Spleen (tissue), 11 donors: Measurements from ENCODE around the gene NOTCH1. TPM values are rescaled to one million over a fixed set of nuclear protein-coding genes. Genes with fewer than 3 reads are reported as not detected.

ENCODE experiments used
- DNase-seq: peaks from one replicate; pipeline ENCODE4 v3.0.0-alpha.2; 2020
- H3K27ac ChIP-seq, 8 donors: fragments of 200-600 bp; sonication (generic) in 7 of 8; 1 replicate in 4 of 8; 2 replicates in 4 of 8; pipeline versions ENCODE4 v1.5.0 to v1.8.0; 2016 to 2021; ENCODE audit warnings: inconsistent platforms in 4 of 8, mild to moderate bottlenecking in 4 of 8, moderate library complexity in 1 of 8
- H3K27me3 ChIP-seq, 7 donors: fragments of 200-600 bp; sonication (generic) in 6 of 7; replicated peaks in 1 of 7; 1 replicate in 4 of 7; 2 replicates in 3 of 7; pipeline versions ENCODE4 v1.5.0 to v1.8.0; 2016 to 2021; ENCODE audit warnings: inconsistent platforms in 3 of 7, mild to moderate bottlenecking in 1 of 7
- H3K36me3 ChIP-seq, 6 donors: fragments of 200-600 bp; sonication (generic) in 5 of 6; 1 replicate in 4 of 6; 2 replicates in 2 of 6; pipeline versions ENCODE4 v1.5.0 to v1.8.0; 2016 to 2021; ENCODE audit warnings: inconsistent platforms in 2 of 6
- H3K4me1 ChIP-seq, 6 donors: fragments of 200-600 bp; sonication (generic) in 5 of 6; 1 replicate in 3 of 6; 2 replicates in 3 of 6; pipeline versions ENCODE4 v1.5.0 to v1.8.0; 2016 to 2021; ENCODE audit warnings: inconsistent platforms in 3 of 6
- H3K4me3 ChIP-seq, 8 donors: fragments of 200-600 bp; sonication (generic) in 7 of 8; 1 replicate in 4 of 8; 2 replicates in 4 of 8; pipeline versions ENCODE4 v1.5.0 to v1.8.0; 2016 to 2021; ENCODE audit warnings: inconsistent platforms in 4 of 8, mild to moderate bottlenecking in 4 of 8, moderate library complexity in 2 of 8
- H3K9me3 ChIP-seq, 8 donors: fragments of 200-600 bp; sonication (generic) in 7 of 8; 1 replicate in 4 of 8; 2 replicates in 4 of 8; pipeline versions ENCODE4 v1.5.0 to v1.8.0; 2016 to 2021; ENCODE audit warnings: inconsistent platforms in 4 of 8
- POLR2A ChIP-seq, 3 donors: fragments of 450-650 bp; IDR thresholded peaks; one replicate each; pipeline ENCODE4 v1.5.1; 2017; ENCODE audit warnings: antibody characterized with exemption in 3 of 3, mild to moderate bottlenecking in 1 of 3
- POLR2AphosphoS5 ChIP-seq, 3 donors: sonication (generic); formaldehyde crosslinking; IDR thresholded peaks; one replicate each; pipeline ENCODE4 v1.5.1; 2017; ENCODE audit warnings: antibody characterized with exemption in 3 of 3
- WGBS, 5 donors: extraction: QIAGEN DNeasy Blood & Tissue Kit in 3 of 5; methylation state at CpG; one replicate each; pipeline versions ENCODE4 v1.1.5 to v1.1.7; 2013 to 2018; 5-methylcytosine and 5-hydroxymethylcytosine counted together
- intact Hi-C: fragments of 100-400 bp; cut with DNase I; formaldehyde crosslinking; loops from one replicate; pipeline ENCODE4 v1.15.0; 2023; ENCODE audit warnings: low total_unique reads
- polyA plus RNA-seq, 3 donors: library from polyadenylated mRNA; stranded (reverse); fragments of 200-250 nt; gene quantifications; one replicate each; pipeline ENCODE4 v1.2.1, GENCODE V29; 2013
- total RNA-seq, 7 donors: library from RNA; depleted of rRNA in 3 of 7; stranded (reverse); fragments of >200 nt in 3 of 7; fragmentation: NEBNext Ultra II Directional in 4 of 7; extraction: Animal tissue kit (Norgen Biotek cat#: 25700) in 4 of 7; gene quantifications; one replicate each; pipeline versions ENCODE4 v1.1.0 to v1.2.1, GENCODE V29; 2016 to 2021
- TF ChIP-seq, protein P1 (sequence below), 11 experiments: fragments of 200-600 bp in 7 of 11; fragments of 450-650 bp in 4 of 11; sonication (generic) in 4 of 11; IDR thresholded peaks in 8 of 11; conservative IDR thresholded peaks in 3 of 11; 1 replicate in 7 of 11; 2 replicates in 4 of 11; pipeline versions ENCODE4 v1.4.0 to v1.8.0; 2016 to 2021; ENCODE audit warnings: antibody characterized with exemption in 11 of 11, inconsistent platforms in 4 of 11, mild to moderate bottlenecking in 1 of 11
- donor health status: healthy with polysubstance abuse.
- donor health status: DM: no; HTN: no; CAD: no; lungs with moderate emphysema.
- donor health status: DM: no; HTN: no; CAD: no.
- donor health status: Bipolar disorder and iron deficiency.
- donor health status: healthy.
- donor health status: DM: no; HTN: no; CAD: no.
- donor health status: DM: yes; HTN: yes; CAD: no.

Gene NOTCH1
- total and polyA plus RNA-seq, 10 donors = 4.9 to 140 (median 93.9) TPM

DNA sequence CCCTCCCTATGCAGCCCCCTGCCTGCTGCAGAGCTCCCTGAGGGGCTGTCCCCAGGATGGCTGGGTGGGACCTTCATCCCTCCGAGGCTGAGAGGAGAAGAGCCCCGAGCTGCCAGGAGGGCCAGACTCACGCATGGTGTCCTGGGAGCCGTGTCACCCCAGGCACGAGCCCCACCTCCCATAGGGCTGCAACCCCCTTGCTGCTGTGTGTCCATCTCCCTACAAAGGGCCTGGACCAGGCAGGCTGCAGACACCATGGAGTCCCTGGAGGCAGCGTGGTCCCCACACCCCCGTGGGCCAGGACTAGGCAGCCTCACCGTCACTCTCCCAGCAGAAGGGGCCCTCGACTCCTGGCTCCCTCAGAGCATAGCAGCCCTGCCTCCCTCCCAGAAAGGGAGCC, 51.8 kb downstream of the NOTCH1 start:
- Histone ChIP-seq H3K4me1 (peaks cover 0 to 32% (median 7%) of the 10 kb centered on the region in 6 donors), H3K36me3 (peaks cover 0 to 54% (median 46%) of the 10 kb centered on the region in 6 donors), H3K4me3 (no peak overlapping the region), H3K27me3 (no peaks in the 10 kb centered on the region), H3K27ac (peak overlapping the region in 4 of 8 donors; percentile 25 to 40 (median 28)), H3K9me3 (no peaks in the 10 kb centered on the region)
- TF ChIP-seq POLR2A (IDR thresholded peaks at IDR 0.05) (no peak), POLR2AphosphoS5 (IDR thresholded peaks at IDR 0.05) (peak in 1 of 3 donors; percentile 58)
- TF ChIP-seq, protein P1, sequence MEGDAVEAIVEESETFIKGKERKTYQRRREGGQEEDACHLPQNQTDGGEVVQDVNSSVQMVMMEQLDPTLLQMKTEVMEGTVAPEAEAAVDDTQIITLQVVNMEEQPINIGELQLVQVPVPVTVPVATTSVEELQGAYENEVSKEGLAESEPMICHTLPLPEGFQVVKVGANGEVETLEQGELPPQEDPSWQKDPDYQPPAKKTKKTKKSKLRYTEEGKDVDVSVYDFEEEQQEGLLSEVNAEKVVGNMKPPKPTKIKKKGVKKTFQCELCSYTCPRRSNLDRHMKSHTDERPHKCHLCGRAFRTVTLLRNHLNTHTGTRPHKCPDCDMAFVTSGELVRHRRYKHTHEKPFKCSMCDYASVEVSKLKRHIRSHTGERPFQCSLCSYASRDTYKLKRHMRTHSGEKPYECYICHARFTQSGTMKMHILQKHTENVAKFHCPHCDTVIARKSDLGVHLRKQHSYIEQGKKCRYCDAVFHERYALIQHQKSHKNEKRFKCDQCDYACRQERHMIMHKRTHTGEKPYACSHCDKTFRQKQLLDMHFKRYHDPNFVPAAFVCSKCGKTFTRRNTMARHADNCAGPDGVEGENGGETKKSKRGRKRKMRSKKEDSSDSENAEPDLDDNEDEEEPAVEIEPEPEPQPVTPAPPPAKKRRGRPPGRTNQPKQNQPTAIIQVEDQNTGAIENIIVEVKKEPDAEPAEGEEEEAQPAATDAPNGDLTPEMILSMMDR (IDR thresholded peaks at IDR 0.05 in 8 of 11, conservative IDR thresholded peaks at IDR 0.05 in 3 of 11) = no peak
- no peak for DNase-seq
- intact Hi-C loops = no loop called here
- WGBS, 5 donors = 59 to 83% (median 80%) methylated on average over 6 to 9 of the region's 9 CpGs

DNA sequence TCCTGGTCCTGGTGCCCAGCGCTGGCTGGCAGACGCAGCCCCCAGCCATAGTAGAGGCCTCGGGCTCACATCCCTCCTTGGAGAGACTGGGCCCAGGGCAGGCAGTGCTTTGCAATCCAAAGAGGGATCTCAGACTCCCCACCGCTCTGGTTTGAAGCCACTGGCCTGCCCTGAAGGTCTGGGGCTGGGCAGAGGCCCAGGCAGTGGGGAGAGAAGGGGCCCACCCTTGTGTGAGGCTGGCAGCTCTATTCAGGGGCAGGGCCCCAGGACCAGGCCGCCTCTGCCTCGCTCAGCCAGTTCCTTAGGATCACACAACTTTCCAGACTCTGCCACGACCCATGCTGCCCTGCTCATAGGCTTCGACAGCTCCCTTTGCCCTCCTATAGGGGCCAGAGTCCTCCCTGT, 52.3 kb downstream of the NOTCH1 start:
- TF ChIP-seq, protein P1 (IDR thresholded peaks at IDR 0.05 in 8 of 11, conservative IDR thresholded peaks at IDR 0.05 in 3 of 11) = no peak
- TF ChIP-seq POLR2A (IDR thresholded peaks at IDR 0.05) (no peak), POLR2AphosphoS5 (IDR thresholded peaks at IDR 0.05) (no peak)
- Histone ChIP-seq H3K27ac (peak overlapping the region in 4 of 8 donors; percentile 25 to 40 (median 28)), H3K4me1 (peaks cover 0 to 32% (median 10%) of the 10 kb centered on the region in 6 donors), H3K4me3 (no peak overlapping the region), H3K36me3 (peaks cover 0 to 49% (median 42%) of the 10 kb centered on the region in 6 donors), H3K27me3 (no peaks in the 10 kb centered on the region), H3K9me3 (no peaks in the 10 kb centered on the region)
- intact Hi-C loops = no loop called here
- WGBS, 5 donors = 84 to 97% (median 88%) methylated on average over 4 to 8 of the region's 8 CpGs
- no peak for DNase-seq

DNA sequence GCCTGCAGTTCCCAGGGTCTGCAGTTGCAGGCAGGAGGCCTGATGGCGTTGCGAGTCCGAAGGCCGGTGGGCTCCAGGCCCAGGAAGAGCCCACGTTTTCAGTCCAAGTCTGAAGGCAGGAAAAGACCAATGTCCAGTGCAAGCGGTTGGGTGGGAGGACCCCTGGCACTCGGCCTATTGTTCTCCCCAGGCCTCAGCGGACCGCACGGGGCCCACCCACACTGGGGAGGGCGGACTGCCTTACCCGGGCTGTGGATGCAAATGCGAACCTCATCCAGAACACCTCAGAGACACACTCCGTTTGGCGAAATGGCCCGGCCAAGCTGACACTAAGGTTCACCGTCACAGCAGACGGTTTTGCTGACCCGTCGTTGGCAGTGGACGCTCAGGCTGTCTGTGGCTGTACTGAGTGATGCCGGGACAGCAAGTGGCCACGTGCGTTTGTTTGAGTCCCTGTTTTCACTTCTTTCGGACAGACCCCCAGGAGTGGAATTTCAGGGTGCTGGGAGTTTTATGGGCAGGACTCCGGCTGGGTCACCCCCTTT, 52.8 kb downstream of the NOTCH1 start:
- peaks cover 0 to 35% (median 14%) of the 10 kb centered on the region in 6 donors for H3K4me1 ChIP-seq
- WGBS, 5 donors = 61 to 88% (median 81%) methylated on average over 18 to 26 of the region's 26 CpGs
- H3K9me3 ChIP-seq = no peaks in the 10 kb centered on the region
- no peak for DNase-seq
- intact Hi-C loops = no loop called here
- no peaks in the 10 kb centered on the region for H3K27me3 ChIP-seq
- no peak overlapping the region for H3K4me3 ChIP-seq
- H3K36me3 ChIP-seq = peaks cover 0 to 44% (median 36%) of the 10 kb centered on the region in 6 donors
- TF ChIP-seq POLR2A (IDR thresholded peaks at IDR 0.05) (no peak), POLR2AphosphoS5 (IDR thresholded peaks at IDR 0.05) (peak; percentile 32 to 76 (median 50))
- TF ChIP-seq, protein P1 (IDR thresholded peaks at IDR 0.05 in 8 of 11, conservative IDR thresholded peaks at IDR 0.05 in 3 of 11) = no peak
- H3K27ac ChIP-seq = peak overlapping the region in 3 of 8 donors; percentile 25 to 40 (median 28)

DNA sequence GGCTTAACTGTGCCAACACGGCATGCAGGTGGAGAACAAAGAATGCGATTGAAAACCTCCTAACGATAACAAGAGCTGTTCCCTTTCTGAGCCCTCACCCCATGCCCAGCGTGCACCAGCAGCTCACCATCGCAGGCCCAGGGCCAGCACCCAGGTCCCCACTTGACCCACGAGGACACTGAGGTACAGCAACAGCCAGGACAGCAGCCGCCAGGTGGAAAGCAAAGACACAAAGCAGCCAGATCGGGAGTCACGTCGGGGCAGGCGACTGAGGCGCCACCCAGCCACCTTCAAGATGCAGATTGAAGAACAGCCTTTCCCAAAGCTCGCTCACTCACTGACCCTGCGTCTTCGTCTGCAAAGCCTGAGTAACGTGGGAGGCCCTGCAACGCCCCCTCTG, 56.1 kb downstream of the NOTCH1 start:
- Histone ChIP-seq H3K9me3 (no peaks in the 10 kb centered on the region), H3K4me3 (no peak overlapping the region), H3K4me1 (peaks cover 15 to 63% (median 44%) of the 10 kb centered on the region in 6 donors), H3K27ac (no peak overlapping the region), H3K27me3 (no peaks in the 10 kb centered on the region), H3K36me3 (peaks cover 0 to 11% (median 5%) of the 10 kb centered on the region in 6 donors)
- intact Hi-C loops = loop anchor here (2.0 to 10.0 kb wide), 2 partner anchors 45 to 141 kb away; no protein-coding TSS in a partner anchor
- TF ChIP-seq, protein P1 (IDR thresholded peaks at IDR 0.05 in 8 of 11, conservative IDR thresholded peaks at IDR 0.05 in 3 of 11) = no peak
- peak in 1 of 3 donors; percentile 47 for TF ChIP-seq POLR2AphosphoS5 (IDR thresholded peaks at IDR 0.05)
- WGBS, 5 donors = 83 to 93% (median 92%) methylated on average over 17 of the region's 17 CpGs
- no peak for DNase-seq
